Endothelial cell of umbilical vein (primary cell): Measurements from ENCODE around the gene AVPR2. TPM values are rescaled to one million over a fixed set of nuclear protein-coding genes. Genes with fewer than 3 reads are reported as not detected.
A peak's percentile ranks its signal among the peaks of the same experiment; 100 is the strongest.

ENCODE experiments used
- BruUV-seq: library from RNA; stranded (reverse); fragments of 400-500 nt; replicated peaks from 2 replicates; lab custom pipeline; 2021; lab: Mats Ljungman, UMichigan
- CTCF ChIA-PET: fragments of 300-600, 350-600 bp; sonication (Branson Sonifier 250); formaldehyde crosslinking; loops from one replicate; lab custom pipeline; 2021; ENCODE audit warnings: antibody characterized with exemption, inconsistent platforms; lab: Charles Lee
- POLR2A ChIA-PET: fragments of 300-600, 350-600 bp; sonication (Branson Sonifier 250); formaldehyde crosslinking; loops from one replicate; lab custom pipeline; 2021; ENCODE audit warnings: antibody characterized with exemption, inconsistent platforms; lab: Charles Lee
- DNase-seq: peaks from one replicate; pipeline ENCODE4 v3.0.0-alpha.2; 2011; ENCODE audit warnings: low read depth, low spot score
- FAIRE-seq: peaks from 2 replicates; lab custom pipeline; 2011; peaks lifted over from hg19 to GRCh38; lab: Jason Lieb, UNC
- H2AFZ ChIP-seq: 2 replicates; pipeline ENCODE4 v1.6.0; 2012; ENCODE audit warnings: low read depth, low read length, control low read depth, inconsistent platforms
- H3K27ac ChIP-seq: 2 replicates; pipeline ENCODE4 v1.5.1; 2011; ENCODE audit warnings: low read depth, mild to moderate bottlenecking, control low read depth, low read length, moderate library complexity; ENCODE audit not compliant: insufficient read depth
- H3K27me3 ChIP-seq, 2 experiments: 2 replicates each; pipeline versions ENCODE4 v1.6.0 to v1.6.1; 2011; ENCODE audit warnings: low read length in 2 of 2, mixed read lengths in 1 of 2; ENCODE audit not compliant: control insufficient read depth in 2 of 2, insufficient read depth in 2 of 2
- H3K36me3 ChIP-seq, 2 experiments: 2 replicates in 1 of 2; 3 replicates in 1 of 2; pipeline ENCODE4 v1.5.1; 2011; ENCODE audit warnings: low read length in 2 of 2, mild to moderate bottlenecking in 1 of 2, moderate library complexity in 1 of 2; ENCODE audit not compliant: control insufficient read depth in 2 of 2, insufficient read depth in 2 of 2; ENCODE audit errors: extremely low read depth in 1 of 2
- H3K4me1 ChIP-seq: 3 replicates; pipeline ENCODE4 v1.5.1; 2011; ENCODE audit warnings: mild to moderate bottlenecking, low read length; ENCODE audit not compliant: control insufficient read depth, insufficient read depth; ENCODE audit errors: extremely low read depth
- H3K4me2 ChIP-seq: 2 replicates; pipeline ENCODE4 v1.6.1; 2011; ENCODE audit warnings: low read length, control low read depth, mixed read lengths; ENCODE audit not compliant: insufficient read depth
- H3K4me3 ChIP-seq, 3 experiments: fragments of 200-600 bp in 1 of 3; sonication (generic), shearing (Covaris generic) in 1 of 3; replicated peaks in 1 of 3; 2 replicates each; pipeline ENCODE4 v1.5.1; 2011 to 2016; ENCODE audit warnings: control low read depth in 3 of 3, low read length in 3 of 3, mild to moderate bottlenecking in 2 of 3, inconsistent platforms in 1 of 3, low read depth in 1 of 3, moderate library complexity in 1 of 3; ENCODE audit not compliant: insufficient read depth in 1 of 3
- H3K79me2 ChIP-seq: 2 replicates; pipeline ENCODE4 v1.6.0; 2012; ENCODE audit warnings: low read length, inconsistent platforms; ENCODE audit not compliant: control insufficient read depth, insufficient read depth
- H3K9ac ChIP-seq: replicated peaks from 2 replicates; pipeline ENCODE3; 2011; ENCODE audit warnings: low read length, control low read depth; ENCODE audit not compliant: insufficient read depth; ENCODE audit errors: extremely low read depth
- H3K9me1 ChIP-seq: replicated peaks from 3 replicates; pipeline ENCODE4 v1.6.0; 2011; ENCODE audit warnings: mild to moderate bottlenecking, low read length; ENCODE audit not compliant: control insufficient read depth, insufficient read depth; ENCODE audit errors: extremely low read depth
- H3K9me3 ChIP-seq: replicated peaks from 2 replicates; pipeline ENCODE4 v1.5.1; 2012; ENCODE audit warnings: low read length, inconsistent platforms; ENCODE audit not compliant: control insufficient read depth, insufficient read depth
- H4K20me1 ChIP-seq: replicated peaks from 2 replicates; pipeline ENCODE3; 2011; ENCODE audit warnings: mild to moderate bottlenecking, low read length; ENCODE audit not compliant: control insufficient read depth, insufficient read depth; ENCODE audit errors: extremely low read depth
- EZH2 ChIP-seq: IDR thresholded peaks from 2 replicates; pipeline ENCODE4 v1.6.1; 2012; ENCODE audit warnings: borderline replicate concordance, low read depth, mild to moderate bottlenecking, moderate library complexity, low read length, inconsistent platforms; ENCODE audit not compliant: severe bottlenecking
- FOS ChIP-seq: IDR thresholded peaks from 2 replicates; pipeline ENCODE4 v1.6.1; 2011; ENCODE audit warnings: mild to moderate bottlenecking, low read length, moderate library complexity, borderline replicate concordance; ENCODE audit not compliant: insufficient read depth
- GATA2 ChIP-seq: IDR thresholded peaks from 2 replicates; pipeline ENCODE4 v1.7.0; 2011; ENCODE audit warnings: low read depth, mild to moderate bottlenecking, moderate library complexity, mixed read lengths, low read length; ENCODE audit not compliant: insufficient read length, insufficient read depth
- JUN ChIP-seq: IDR thresholded peaks from 2 replicates; pipeline ENCODE4 v1.6.1; 2011; ENCODE audit warnings: borderline replicate concordance, low read depth; ENCODE audit not compliant: insufficient read length, insufficient read depth
- MYC ChIP-seq: IDR thresholded peaks from one replicate; pipeline ENCODE4 v1.6.1; 2011; ENCODE audit warnings: mild to moderate bottlenecking, low read depth, low read length
- POLR2A ChIP-seq: IDR thresholded peaks from 2 replicates; pipeline ENCODE4 v1.6.1; 2012; ENCODE audit warnings: low read depth, mild to moderate bottlenecking, control low read depth, low read length
- POLR2AphosphoS5 ChIP-seq: IDR thresholded peaks from 2 replicates; pipeline ENCODE4 v1.6.1; 2012; ENCODE audit warnings: low read depth, mild to moderate bottlenecking, control low read depth, low read length, moderate library complexity; ENCODE audit not compliant: insufficient read depth
- dilution Hi-C: fragments of 300-500 bp; cut with MboI; formaldehyde crosslinking; loops from one replicate; pipeline ENCODE4 v1.15.0; 2019; ENCODE audit warnings: low sequenced_read_pairs; ENCODE audit not compliant: extremely low pct_ligation_motif_present
- intact Hi-C: fragments of 100-400 bp; cut with micrococcal nuclease; formaldehyde crosslinking; loops from one replicate; pipeline ENCODE4 v1.10.0; 2022
- polyA plus RNA-seq, 4 experiments: library from polyadenylated mRNA; depleted of rRNA in 3 of 4; stranded (reverse) in 3 of 4; unstranded in 1 of 4; fragments of >200 nt; gene quantifications; 2 replicates each; pipeline versions ENCODE4 v1.2.1 to v1.2.3, GENCODE V29; 2011 to 2012; ENCODE audit warnings: missing spikeins in 1 of 4
- total RNA-seq: library from RNA; stranded (reverse); gene quantifications from 2 replicates; pipeline ENCODE4 v1.2.3, GENCODE V29; 2021
- TF ChIP-seq, protein P1 (sequence below), 2 donors: IDR thresholded peaks; 1 replicate in 1 of 2; 2 replicates in 1 of 2; pipeline ENCODE4 v1.5.1; 2011; ENCODE audit warnings: low read length in 2 of 2, mild to moderate bottlenecking in 2 of 2, moderate library complexity in 2 of 2, control low read depth in 1 of 2, inconsistent platforms in 1 of 2, low read depth in 1 of 2; ENCODE audit not compliant: insufficient read depth in 1 of 2; ENCODE audit errors: extremely low read depth in 1 of 2
- TF ChIP-seq, protein P2 (sequence below): IDR thresholded peaks from 2 replicates; pipeline ENCODE4 v1.6.1; 2011; ENCODE audit not compliant: insufficient read depth, insufficient read length

Gene AVPR2
- total and polyA plus RNA-seq, 2 donors (not counting 3 experiments of a cell fraction or from before 2014, with no cell fraction given): not detected

DNA sequence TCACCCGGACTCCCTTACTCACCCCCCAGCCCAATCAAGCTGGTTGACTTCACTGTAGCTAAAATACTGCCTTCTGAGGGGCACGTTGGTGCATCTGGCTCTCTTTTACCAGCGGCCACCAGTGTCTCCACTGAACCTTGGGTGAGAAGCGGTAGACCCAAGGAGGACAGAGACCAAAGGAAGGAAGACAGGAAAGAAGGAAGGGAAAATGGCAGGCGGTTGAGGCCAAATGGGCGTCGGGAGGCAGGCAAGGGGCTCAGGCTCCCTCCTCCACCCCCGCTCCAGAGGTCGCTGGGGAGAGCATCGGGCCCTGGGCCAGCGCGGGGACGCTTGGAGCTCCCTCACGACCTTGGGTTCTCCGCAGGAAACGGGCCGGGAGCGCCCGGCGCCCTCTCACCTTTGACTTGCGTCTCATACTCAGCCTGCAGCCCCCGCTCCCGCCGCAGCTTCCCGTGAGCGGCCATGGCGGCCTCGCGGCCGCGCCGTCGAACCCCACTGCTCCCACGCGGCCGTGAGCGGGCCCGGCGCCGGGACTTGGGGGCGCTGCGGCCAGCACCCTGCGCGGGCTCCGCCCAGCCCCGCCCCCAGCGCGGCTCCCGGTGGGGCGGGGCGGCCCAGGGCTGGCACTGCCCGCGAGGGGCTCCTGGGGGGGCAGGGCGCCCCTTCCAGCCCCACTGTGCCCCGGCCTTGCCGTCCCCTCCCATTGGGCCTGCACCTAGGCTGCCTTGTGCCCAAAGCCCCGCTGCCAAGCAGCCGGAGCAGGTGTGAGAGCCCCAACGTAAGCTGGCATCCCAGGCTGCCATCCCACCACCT, 21.5 kb downstream of the AVPR2 start, which contains the start of gene ARHGAP4:
ARHGAP4 (minus strand) TSS at position 526 of the 813 bp plus-strand sequence; CDS start at position 464, 62 bp downstream.
- FAIRE-seq (peak; percentile 62), DNase-seq (no peak)
- ChIA-PET CTCF (interaction anchor here (4.2 to 9.0 kb wide), 2 partner anchors 8 to 22 kb away, joined by 29 to 253 read pairs; partner anchors contain the start of genes NAA10 and RENBP), POLR2A (interaction anchor here (1.3 to 1.6 kb wide), 2 partner anchors 21 to 160 kb away, joined by 3 to 4 read pairs; no protein-coding TSS in a partner anchor)
- dilution Hi-C loops: no loop called here
- Histone ChIP-seq H4K20me1 (no peaks in the 10 kb centered on the region), H3K4me1 (peaks cover 51% of the 10 kb centered on the region), H2AFZ (no peak within 1 kb of the TSS), H3K9ac (peak within 1 kb of the TSS; percentile 96), H3K9me3 (no peaks in the 10 kb centered on the region), H3K27ac (peak within 1 kb of the TSS; percentile 100), H3K9me1 (no peaks in the 10 kb centered on the region), H3K36me3 (peaks cover 0 to 2% of the 10 kb centered on the region in 2 experiments), H3K4me2 (peak within 1 kb of the TSS; percentile 77), H3K79me2 (peaks cover 2% of the 10 kb centered on the region), H3K27me3 (no peaks in the 10 kb centered on the region), H3K4me3 (peak within 1 kb of the TSS in 1 of 3 experiments; percentile 5)
- intact Hi-C loops: no loop called here
- TF ChIP-seq EZH2: no peak
- TF ChIP-seq POLR2A: peak; percentile 28
- TSS peak; percentile 93 for BruUV-seq

DNA sequence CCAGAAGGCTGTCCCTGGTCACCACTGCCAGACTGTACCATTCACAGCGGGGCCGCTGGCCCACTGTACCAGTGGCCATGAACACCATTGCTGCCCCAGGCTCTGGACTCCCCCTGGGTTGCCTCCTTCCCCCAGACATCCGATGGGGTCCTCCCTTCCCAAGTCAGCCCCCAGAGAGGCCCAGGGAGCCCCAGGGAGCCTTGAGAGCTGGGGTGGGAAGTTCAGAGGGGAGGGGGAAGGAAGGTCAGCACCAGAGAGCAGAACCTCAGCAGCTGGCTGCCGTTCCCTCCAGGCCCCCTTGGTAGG, 22.0 kb downstream of the AVPR2 start:
- dilution Hi-C loops: no loop called here
- ChIA-PET CTCF (interaction anchor here (9.0 kb wide), 1 partner anchor 22 kb away, joined by 253 read pairs; the partner anchor contains the start of gene RENBP), POLR2A (interaction anchor here (1.3 to 1.6 kb wide), 2 partner anchors 21 to 160 kb away, joined by 3 to 4 read pairs; no protein-coding TSS in a partner anchor)
- Histone ChIP-seq H3K79me2 (peaks cover 5% of the 10 kb centered on the region), H3K9ac (peak overlapping the region; percentile 48), H3K27ac (peak overlapping the region; percentile 100), H3K4me3 (peak overlapping the region in 1 of 3 experiments; percentile 5), H3K27me3 (no peaks in the 10 kb centered on the region), H2AFZ (no peak overlapping the region), H3K4me2 (peak overlapping the region; percentile 52), H3K9me3 (no peaks in the 10 kb centered on the region), H3K4me1 (peaks cover 51% of the 10 kb centered on the region), H3K9me1 (no peaks in the 10 kb centered on the region), H4K20me1 (no peaks in the 10 kb centered on the region), H3K36me3 (peaks cover 0 to 7% of the 10 kb centered on the region in 2 experiments)
- no TSS peak for BruUV-seq
- intact Hi-C loops: no loop called here
- TF ChIP-seq JUN: no peak
- TF ChIP-seq EZH2: no peak
- TF ChIP-seq, protein P1, sequence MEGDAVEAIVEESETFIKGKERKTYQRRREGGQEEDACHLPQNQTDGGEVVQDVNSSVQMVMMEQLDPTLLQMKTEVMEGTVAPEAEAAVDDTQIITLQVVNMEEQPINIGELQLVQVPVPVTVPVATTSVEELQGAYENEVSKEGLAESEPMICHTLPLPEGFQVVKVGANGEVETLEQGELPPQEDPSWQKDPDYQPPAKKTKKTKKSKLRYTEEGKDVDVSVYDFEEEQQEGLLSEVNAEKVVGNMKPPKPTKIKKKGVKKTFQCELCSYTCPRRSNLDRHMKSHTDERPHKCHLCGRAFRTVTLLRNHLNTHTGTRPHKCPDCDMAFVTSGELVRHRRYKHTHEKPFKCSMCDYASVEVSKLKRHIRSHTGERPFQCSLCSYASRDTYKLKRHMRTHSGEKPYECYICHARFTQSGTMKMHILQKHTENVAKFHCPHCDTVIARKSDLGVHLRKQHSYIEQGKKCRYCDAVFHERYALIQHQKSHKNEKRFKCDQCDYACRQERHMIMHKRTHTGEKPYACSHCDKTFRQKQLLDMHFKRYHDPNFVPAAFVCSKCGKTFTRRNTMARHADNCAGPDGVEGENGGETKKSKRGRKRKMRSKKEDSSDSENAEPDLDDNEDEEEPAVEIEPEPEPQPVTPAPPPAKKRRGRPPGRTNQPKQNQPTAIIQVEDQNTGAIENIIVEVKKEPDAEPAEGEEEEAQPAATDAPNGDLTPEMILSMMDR (IDR thresholded peaks at IDR 0.05; ENCODE audit: extremely low read depth in 1 of 2, insufficient read depth in 1 of 2, low read depth in 1 of 2, low read length in 2 of 2): no peak
- TF ChIP-seq FOS: no peak
- TF ChIP-seq MYC: no peak
- TF ChIP-seq POLR2A: no peak
- TF ChIP-seq, protein P2, sequence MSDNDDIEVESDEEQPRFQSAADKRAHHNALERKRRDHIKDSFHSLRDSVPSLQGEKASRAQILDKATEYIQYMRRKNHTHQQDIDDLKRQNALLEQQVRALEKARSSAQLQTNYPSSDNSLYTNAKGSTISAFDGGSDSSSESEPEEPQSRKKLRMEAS: no peak
- TF ChIP-seq GATA2: no peak
- TF ChIP-seq POLR2AphosphoS5: no peak
- DNase-seq: no peak
- no peak for FAIRE-seq
